HG02870 (cell line): ENCODE results near the gene MALT1.
A peak's percentile ranks its signal among the peaks of the same experiment; 100 is the strongest.
"Not testable (repeated sequence)": the region's sequence is repeated elsewhere in the genome, so short reads cannot be mapped to it uniquely, and the experiment has no call there.

ENCODE experiments used
- ATAC-seq: cut with Tn5 transposase; IDR thresholded peaks from one replicate; pipeline ENCODE4 v1.9.1; 2021; ENCODE audit warnings: mild to moderate bottlenecking, moderate library complexity; ENCODE audit not compliant: unreplicated experiment

MALT1 gene

GRCh38 chr18:58653144-58653722, 18.0 kb upstream of the MALT1 start:
- ATAC-seq: not testable (repeated sequence)

GRCh38 chr18:58653814-58654509, 17.3 kb upstream of the MALT1 start:
- ATAC-seq: no peak

- no peak for ATAC-seq
Measured at GRCh38 chr18:58654896-58655614, 16.2 kb upstream of the MALT1 start.

- no peak for ATAC-seq
Measured at GRCh38 chr18:58657081-58657480, 14.2 kb upstream of the MALT1 start.

- no peak for ATAC-seq
Measured at GRCh38 chr18:58657494-58657893, 13.8 kb upstream of the MALT1 start.

GRCh38 chr18:58659691-58660090, 11.6 kb upstream of the MALT1 start:
- no peak for ATAC-seq

GRCh38 chr18:58660915-58661314, 10.3 kb upstream of the MALT1 start:
- ATAC-seq: no peak

- ATAC-seq: no peak
Measured at GRCh38 chr18:58661423-58661822, 9.8 kb upstream of the MALT1 start.

- ATAC-seq: peak; percentile 30
Measured at GRCh38 chr18:58662118-58662517, 9.1 kb upstream of the MALT1 start.

GRCh38 chr18:58666176-58666575, 5.1 kb upstream of the MALT1 start:
- no peak for ATAC-seq

- ATAC-seq: no peak
Measured at GRCh38 chr18:58668211-58668610, 3.1 kb upstream of the MALT1 start.

- ATAC-seq: no peak
Measured at GRCh38 chr18:58668897-58669296, 2.4 kb upstream of the MALT1 start.

GRCh38 chr18:58669731-58670378, 1.4 kb upstream of the MALT1 start:
- ATAC-seq: no peak

GRCh38 chr18:58670404-58671110, 708 bp upstream of the MALT1 start:
- ATAC-seq: no peak

- ATAC-seq: peak; percentile 25
Measured at GRCh38 chr18:58671632-58672564, 633 bp downstream of the MALT1 start.

- ATAC-seq: no peak
Measured at GRCh38 chr18:58674159-58674558, 2.9 kb downstream of the MALT1 start.

GRCh38 chr18:58674863-58675472, 3.7 kb downstream of the MALT1 start:
- no peak for ATAC-seq

- ATAC-seq: no peak
Measured at GRCh38 chr18:58676270-58676669, 5.0 kb downstream of the MALT1 start.

- no peak for ATAC-seq
Measured at GRCh38 chr18:58682429-58683069, 11.3 kb downstream of the MALT1 start.
